HG03175 (cell line): ENCODE results near the gene RAB17.

Experiments
- ATAC-seq: cut with Tn5 transposase; IDR thresholded peaks from one replicate; pipeline ENCODE4 v1.9.1; 2021; ENCODE audit warnings: mild to moderate bottlenecking, moderate library complexity; ENCODE audit not compliant: unreplicated experiment

Gene RAB17

GRCh38 chr2:237565974-237566373 lies 24.6 kb downstream of the RAB17 start:
- ATAC-seq = no peak

GRCh38 chr2:237564526-237565131 lies 25.9 kb downstream of the RAB17 start:
- ATAC-seq = no peak

- ATAC-seq = no peak
Measured at GRCh38 chr2:237563816-237564215, 26.7 kb downstream of the RAB17 start.

GRCh38 chr2:237561221-237561620 lies 29.3 kb downstream of the RAB17 start:
- no peak for ATAC-seq

GRCh38 chr2:237558961-237559641 lies 31.4 kb downstream of the RAB17 start:
- ATAC-seq = no peak

GRCh38 chr2:237557633-237558015 lies 32.9 kb downstream of the RAB17 start:
- peak; percentile 36 for ATAC-seq

- peak; percentile 95 for ATAC-seq
Measured at GRCh38 chr2:237556773-237557632, 33.5 kb downstream of the RAB17 start.

- ATAC-seq = no peak
Measured at GRCh38 chr2:237555560-237555959, 35.0 kb downstream of the RAB17 start.

- no peak for ATAC-seq
Measured at GRCh38 chr2:237553948-237554347, 36.6 kb downstream of the RAB17 start.

- no peak for ATAC-seq
Measured at GRCh38 chr2:237552908-237553307, 37.6 kb downstream of the RAB17 start.

GRCh38 chr2:237551071-237551574 lies 39.4 kb downstream of the RAB17 start:
- no peak for ATAC-seq

- no peak for ATAC-seq
Measured at GRCh38 chr2:237549643-237550415, 40.7 kb downstream of the RAB17 start.

- ATAC-seq = no peak
Measured at GRCh38 chr2:237549216-237549615, 41.3 kb downstream of the RAB17 start.

GRCh38 chr2:237547841-237548416 lies 42.6 kb downstream of the RAB17 start:
- no peak for ATAC-seq

- no peak for ATAC-seq
Measured at GRCh38 chr2:237546876-237547395, 43.6 kb downstream of the RAB17 start.

GRCh38 chr2:237546040-237546875 lies 44.3 kb downstream of the RAB17 start:
- no peak for ATAC-seq

GRCh38 chr2:237542001-237542704 lies 48.4 kb downstream of the RAB17 start:
- ATAC-seq = no peak

- ATAC-seq = no peak
Measured at GRCh38 chr2:237541243-237541642, 49.3 kb downstream of the RAB17 start.

- no peak for ATAC-seq
Measured at GRCh38 chr2:237540823-237541222, 49.7 kb downstream of the RAB17 start.
